Ovary (tissue), 9 donors: ENCODE data around the gene FBN1. TPM values are rescaled to one million over a fixed set of nuclear protein-coding genes. Genes with fewer than 3 reads are reported as not detected.

Experiments
- DNase-seq, 5 donors: peaks; one replicate each; pipeline ENCODE4 v3.0.0-alpha.2; 2019 to 2020
- H3K27ac ChIP-seq, 2 donors: fragments of 200-600 bp; one replicate each; pipeline versions ENCODE4 v1.5.1 to v1.8.0; 2019 to 2022
- H3K27me3 ChIP-seq: fragments of 200-600 bp; one replicate; pipeline ENCODE4 v1.8.0; 2022
- H3K36me3 ChIP-seq: fragments of 200-600 bp; sonication (generic); one replicate; pipeline ENCODE4 v1.5.1; 2019
- H3K4me1 ChIP-seq: one replicate; pipeline ENCODE4 v1.8.1; 2013; ENCODE audit warnings: mild to moderate bottlenecking, moderate library complexity; ENCODE audit not compliant: insufficient read depth
- H3K4me3 ChIP-seq: fragments of 200-600 bp; sonication (generic); one replicate; pipeline ENCODE4 v1.5.1; 2017
- H3K9me3 ChIP-seq, 2 donors: fragments of 200-600 bp in 1 of 2; sonication (generic) in 1 of 2; one replicate each; pipeline versions ENCODE4 v1.5.1 to v1.8.1; 2013 to 2019; ENCODE audit warnings: mild to moderate bottlenecking in 1 of 2, moderate library complexity in 1 of 2
- CTCF ChIP-seq, 3 donors: fragments of 450-650 bp in 2 of 3; fragments of 200-600 bp in 1 of 3; IDR thresholded peaks; one replicate each; pipeline versions ENCODE4 v1.5.1 to v1.8.0; 2016 to 2022; ENCODE audit warnings: antibody characterized with exemption in 3 of 3, mild to moderate bottlenecking in 1 of 3
- EP300 ChIP-seq: sonication (generic); formaldehyde crosslinking; IDR thresholded peaks from one replicate; pipeline ENCODE4 v1.6.1; 2017; ENCODE audit warnings: antibody characterized with exemption
- POLR2A ChIP-seq: fragments of 450-650 bp; IDR thresholded peaks from one replicate; pipeline ENCODE4 v1.6.1; 2017; ENCODE audit warnings: antibody characterized with exemption, mild to moderate bottlenecking, moderate library complexity
- WGBS, 3 donors: extraction: QIAGEN DNeasy Blood & Tissue Kit in 1 of 3; methylation state at CpG; one replicate each; pipeline versions ENCODE4 v1.1.5 to v1.1.7; 2013 to 2017; 5-methylcytosine and 5-hydroxymethylcytosine counted together
- intact Hi-C, 4 donors: fragments of 100-400 bp; cut with DNase I; formaldehyde crosslinking; loops; one replicate each; pipeline versions ENCODE4 v1.11.0 to v1.15.1; 2022 to 2023
- polyA plus RNA-seq, 2 donors: library from polyadenylated mRNA; stranded (reverse); fragments of 200-250 nt in 1 of 2; fragments of 350-450 nt in 1 of 2; fragmentation: Illumina TruSeq in 1 of 2; extraction: RNeasy Lipid Tissue Mini Kit (QIAGEN cat#74804) in 1 of 2; gene quantifications; one replicate each; pipeline ENCODE4 v1.2.3, GENCODE V29; 2013 to 2014
- total RNA-seq, 7 donors: library from RNA; depleted of rRNA in 2 of 7; stranded (reverse); fragments of >200 nt in 2 of 7; fragmentation: NEBNext Ultra II Directional in 3 of 7; extraction: Animal tissue kit (Norgen Biotek cat#: 25700) in 3 of 7; gene quantifications; one replicate each; pipeline versions ENCODE4 v1.1.0 to v1.2.4, GENCODE V29; 2016 to 2023
- donor health status: DM: no; HTN: no; CAD: no; lungs with moderate emphysema.
- donor health status: DM: no; HTN: no; CAD: no.
- donor health status: Bipolar disorder and iron deficiency.
- donor health status: DM: yes; HTN: yes; CAD: no.
- donor health status: DM: no; HTN: no; CAD: no.
- donor health status: DM: yes; HTN: yes; CAD: no.

FBN1 gene
- total and polyA plus RNA-seq, 9 donors = 62.5 to 159 (median 97.4) TPM

GRCh38 chr15:48447657-48448056, 197.9 kb downstream of the FBN1 start:
- Histone ChIP-seq H3K9me3 (no peaks in the 10 kb centered on the region), H3K27ac (no peak overlapping the region), H3K36me3 (no peaks in the 10 kb centered on the region), H3K27me3 (no peaks in the 10 kb centered on the region), H3K4me3 (no peak overlapping the region), H3K4me1 (peaks cover 2% of the 10 kb centered on the region)
- no peak for DNase-seq
- intact Hi-C loops = no loop called here
- TF ChIP-seq POLR2A (no peak), CTCF (IDR thresholded peaks at IDR 0.05) (no peak), EP300 (no peak)
- 89 to 96% (median 90%) methylated on average over 1 of the region's 1 CpG for WGBS, 3 donors

GRCh38 chr15:48447058-48447457, 198.5 kb downstream of the FBN1 start:
- Histone ChIP-seq H3K9me3 (no peaks in the 10 kb centered on the region), H3K4me3 (no peak overlapping the region), H3K27me3 (no peaks in the 10 kb centered on the region), H3K36me3 (no peaks in the 10 kb centered on the region), H3K4me1 (no peaks in the 10 kb centered on the region), H3K27ac (no peak overlapping the region)
- intact Hi-C loops = no loop called here
- no peak for DNase-seq
- WGBS, 3 donors = 96 to 99% (median 96%) methylated on average over 1 of the region's 1 CpG
- no peak for TF ChIP-seq EP300
- no peak for TF ChIP-seq POLR2A
- no peak for TF ChIP-seq CTCF (IDR thresholded peaks at IDR 0.05)

- H3K27me3 ChIP-seq = no peaks in the 10 kb centered on the region
- peaks cover 4% of the 10 kb centered on the region for H3K4me1 ChIP-seq
- H3K4me3 ChIP-seq = no peak overlapping the region
- TF ChIP-seq CTCF (IDR thresholded peaks at IDR 0.05) = no peak
- TF ChIP-seq EP300 = no peak
- TF ChIP-seq POLR2A = no peak
- intact Hi-C loops = no loop called here
- 90 to 94% (median 92%) methylated on average over 2 of the region's 2 CpGs for WGBS, 3 donors
- H3K9me3 ChIP-seq = no peaks in the 10 kb centered on the region
- DNase-seq = no peak
- H3K36me3 ChIP-seq = no peaks in the 10 kb centered on the region
- no peak overlapping the region for H3K27ac ChIP-seq
Measured at GRCh38 chr15:48442011-48442410, 203.5 kb downstream of the FBN1 start.

GRCh38 chr15:48440084-48440483, 205.4 kb downstream of the FBN1 start:
- peaks cover 4% of the 10 kb centered on the region for H3K4me1 ChIP-seq
- H3K4me3 ChIP-seq = no peak overlapping the region
- no peaks in the 10 kb centered on the region for H3K9me3 ChIP-seq
- TF ChIP-seq EP300 = no peak
- no peak for TF ChIP-seq POLR2A
- TF ChIP-seq CTCF (IDR thresholded peaks at IDR 0.05) = no peak
- no peak overlapping the region for H3K27ac ChIP-seq
- intact Hi-C loops = no loop called here
- no peaks in the 10 kb centered on the region for H3K36me3 ChIP-seq
- peak in 4 of 5 donors; percentile 29 to 46 (median 39) for DNase-seq
- 6 to 7% (median 6%) methylated on average over 3 of the region's 3 CpGs for WGBS, 3 donors
- H3K27me3 ChIP-seq = no peaks in the 10 kb centered on the region
